Thyroid gland (tissue), 4 donors: ENCODE data around the gene PRDM2. TPM values are rescaled to one million over a fixed set of nuclear protein-coding genes. Genes with fewer than 3 reads are reported as not detected.

Source experiments
- DNase-seq, 2 donors: peaks; one replicate each; pipeline ENCODE4 v3.0.0-alpha.2; 2019
- H3K27ac ChIP-seq, 3 donors: fragments of 200-600 bp; sonication (generic); 1 replicate in 2 of 3; 2 replicates in 1 of 3; pipeline ENCODE4 v1.5.1; 2016 to 2019; ENCODE audit warnings: mild to moderate bottlenecking in 1 of 3, moderate library complexity in 1 of 3
- H3K27me3 ChIP-seq: fragments of 200-600 bp; sonication (generic); one replicate; pipeline ENCODE4 v1.5.1; 2019
- H3K36me3 ChIP-seq, 2 donors: fragments of 200-600 bp; sonication (generic); one replicate each; pipeline ENCODE4 v1.5.1; 2016 to 2019
- H3K4me1 ChIP-seq, 2 donors: fragments of 200-600 bp; sonication (generic); one replicate each; pipeline ENCODE4 v1.5.1; 2017 to 2019
- H3K4me3 ChIP-seq, 3 donors: fragments of 200-600 bp; sonication (generic); replicated peaks in 1 of 3; 1 replicate in 2 of 3; 2 replicates in 1 of 3; pipeline ENCODE4 v1.5.1; 2016; ENCODE audit warnings: mild to moderate bottlenecking in 1 of 3
- H3K9me3 ChIP-seq: fragments of 200-600 bp; sonication (generic); one replicate; pipeline ENCODE4 v1.5.1; 2017
- CTCF ChIP-seq, 6 experiments: fragments of 200-600 bp in 3 of 6; fragments of 450-650 bp in 3 of 6; sonication (generic) in 3 of 6; IDR thresholded peaks; one replicate each; pipeline ENCODE4 v1.5.1; 2016 to 2019; ENCODE audit warnings: antibody characterized with exemption in 6 of 6, mild to moderate bottlenecking in 2 of 6, inconsistent platforms in 1 of 6, moderate library complexity in 1 of 6
- POLR2A ChIP-seq, 2 donors: fragments of 450-650 bp; IDR thresholded peaks; one replicate each; pipeline ENCODE4 v1.6.1; 2017; ENCODE audit warnings: antibody characterized with exemption in 2 of 2, mild to moderate bottlenecking in 2 of 2, moderate library complexity in 1 of 2
- WGBS, 2 donors: methylation state at CpG; one replicate each; pipeline ENCODE4 v1.1.5; 2017; 5-methylcytosine and 5-hydroxymethylcytosine counted together
- intact Hi-C: fragments of 100-400 bp; cut with DNase I; formaldehyde crosslinking; loops from one replicate; pipeline ENCODE4 v1.15.1; 2023
- total RNA-seq, 4 donors: library from RNA; depleted of rRNA; stranded (reverse); fragments of >200 nt; gene quantifications; one replicate each; pipeline ENCODE4 v1.2.3, GENCODE V29; 2016

The PRDM2 gene
- total RNA-seq, 4 donors from 2014 or later: 39.5 to 63.9 (median 45.4) TPM

- Histone ChIP-seq H3K27me3 (no peaks in the 10 kb centered on the region), H3K9me3 (no peaks in the 10 kb centered on the region), H3K27ac (peak overlapping the region; percentile 88 to 96 (median 93)), H3K4me1 (peaks cover 72 to 83% of the 10 kb centered on the region in 2 donors), H3K36me3 (no peaks in the 10 kb centered on the region), H3K4me3 (no peak overlapping the region)
- TF ChIP-seq CTCF (IDR thresholded peaks at IDR 0.05): no peak
- no peak for TF ChIP-seq POLR2A (IDR thresholded peaks at IDR 0.05)
- WGBS, 2 donors: 72 to 78% methylated on average over 8 of the region's 8 CpGs
- intact Hi-C loops: no loop called here
- no peak for DNase-seq
Measured at GRCh38 chr1:13762642-13763041, 62.7 kb downstream of the PRDM2 start.

GRCh38 chr1:13763222-13763621, 63.2 kb downstream of the PRDM2 start:
- Histone ChIP-seq H3K4me1 (peaks cover 66 to 77% of the 10 kb centered on the region in 2 donors), H3K4me3 (no peak overlapping the region), H3K9me3 (no peaks in the 10 kb centered on the region), H3K36me3 (no peaks in the 10 kb centered on the region), H3K27me3 (no peaks in the 10 kb centered on the region), H3K27ac (peak overlapping the region in 2 of 3 donors; percentile 88 to 93)
- intact Hi-C loops: no loop called here
- 51 to 55% methylated on average over 2 of the region's 2 CpGs for WGBS, 2 donors
- TF ChIP-seq POLR2A (IDR thresholded peaks at IDR 0.05) (no peak), CTCF (IDR thresholded peaks at IDR 0.05) (no peak)
- no peak for DNase-seq

- no peak for DNase-seq
- Histone ChIP-seq H3K4me1 (peaks cover 58 to 69% of the 10 kb centered on the region in 2 donors), H3K27ac (peak overlapping the region; percentile 9 to 93 (median 88)), H3K36me3 (no peaks in the 10 kb centered on the region), H3K27me3 (no peaks in the 10 kb centered on the region), H3K4me3 (no peak overlapping the region), H3K9me3 (no peaks in the 10 kb centered on the region)
- 58 to 64% methylated on average over 6 of the region's 6 CpGs for WGBS, 2 donors
- intact Hi-C loops: no loop called here
- TF ChIP-seq POLR2A (IDR thresholded peaks at IDR 0.05) (no peak), CTCF (IDR thresholded peaks at IDR 0.05) (no peak)
Measured at GRCh38 chr1:13763991-13764390, 64.0 kb downstream of the PRDM2 start.

GRCh38 chr1:13764588-13765332, 64.8 kb downstream of the PRDM2 start:
- Histone ChIP-seq H3K4me1 (peaks cover 52 to 63% of the 10 kb centered on the region in 2 donors), H3K36me3 (no peaks in the 10 kb centered on the region), H3K9me3 (no peaks in the 10 kb centered on the region), H3K27me3 (no peaks in the 10 kb centered on the region), H3K4me3 (no peak overlapping the region), H3K27ac (peak overlapping the region; percentile 9 to 93 (median 88))
- peak; percentile 62 to 63 for DNase-seq
- TF ChIP-seq CTCF (IDR thresholded peaks at IDR 0.05) (peak in 1 of 6 experiments; percentile 32), POLR2A (IDR thresholded peaks at IDR 0.05) (no peak)
- WGBS, 2 donors: 34 to 48% methylated on average over 6 of the region's 6 CpGs
- intact Hi-C loops: no loop called here
